ENCODE data around the gene SRSF1.
A peak's percentile ranks its signal among the peaks of the same experiment; 100 is the strongest.

Gene SRSF1

DNA sequence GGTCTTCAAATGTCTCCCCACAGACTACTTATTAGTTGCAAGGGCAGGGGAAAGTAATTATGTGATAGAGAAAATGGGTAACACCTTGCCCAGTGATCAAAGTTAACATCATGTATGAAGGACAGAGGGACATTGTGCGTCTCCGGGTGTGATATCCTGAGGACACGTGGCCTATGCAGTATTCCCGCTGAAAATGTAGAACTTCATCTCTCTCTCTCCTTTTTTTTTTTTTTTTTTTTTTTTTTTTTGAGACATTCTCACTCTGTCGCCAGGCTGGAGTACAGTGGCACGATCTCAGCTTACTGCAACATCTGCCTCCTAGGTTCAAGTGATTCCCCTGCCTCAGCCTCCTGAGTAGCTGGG lies 43.9 kb downstream of the SRSF1 start:
- DNase-seq, result no peak

DNA sequence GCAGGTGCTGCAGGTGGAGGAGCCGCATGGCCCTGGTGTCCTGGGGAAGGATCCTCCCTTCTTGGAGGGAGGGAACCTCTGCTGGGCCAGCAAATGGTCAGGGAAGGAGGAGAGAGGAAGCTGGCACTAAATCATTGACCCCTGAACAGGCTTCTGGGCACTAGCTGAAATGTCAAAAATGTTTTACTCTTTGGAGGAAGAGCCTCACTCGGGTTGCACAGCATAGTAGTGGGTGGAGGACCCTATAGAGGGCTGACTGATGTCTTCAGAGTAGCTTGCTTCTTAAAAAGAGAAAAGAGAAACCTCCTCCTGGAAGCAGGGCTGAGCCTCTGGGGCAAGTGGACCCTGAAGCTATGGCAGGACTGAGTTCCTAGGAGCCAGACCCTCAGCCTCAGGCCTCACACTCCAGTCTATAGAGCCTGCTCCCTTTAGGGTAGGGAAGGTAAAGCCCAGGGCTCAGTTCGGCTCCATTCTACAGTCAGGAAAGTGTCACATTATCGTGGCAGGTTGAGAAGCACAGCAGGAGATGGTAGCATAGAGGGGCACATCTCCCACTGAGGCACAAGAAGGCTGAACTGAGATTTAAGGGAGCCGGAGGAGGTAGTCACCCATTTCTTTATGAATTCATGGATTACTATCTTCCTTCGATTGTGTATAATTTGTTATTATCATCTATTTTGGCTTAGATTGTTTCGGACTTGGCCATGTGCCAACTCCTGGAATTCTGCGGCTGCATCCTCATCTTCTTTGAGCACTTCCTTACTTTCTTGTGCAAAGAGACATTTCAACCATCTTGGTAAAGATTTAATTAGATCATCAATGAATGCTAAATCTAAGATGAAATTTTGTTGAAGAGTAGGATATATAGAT lies 44.5 kb downstream of the SRSF1 start:
- peak; percentile 7 for DNase-seq

DNA sequence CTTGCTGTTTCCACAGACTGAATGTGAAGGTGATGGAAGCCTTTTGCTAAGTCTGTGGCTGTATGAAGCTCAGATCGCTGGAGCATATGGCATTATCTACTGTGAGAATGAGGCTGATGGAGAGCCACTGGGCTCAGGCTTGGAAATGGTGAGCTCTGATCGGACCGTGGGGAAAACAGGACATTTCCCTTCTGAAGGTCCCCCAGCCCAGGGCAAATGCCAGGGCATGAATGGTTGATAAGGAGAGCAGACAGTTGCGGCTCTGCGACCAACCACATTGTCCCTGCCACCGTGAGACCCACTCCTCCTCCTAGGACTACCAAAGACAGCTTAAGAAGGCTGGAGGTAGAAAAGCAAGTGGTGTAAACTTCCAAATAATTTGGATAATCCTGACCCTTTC lies 47.1 kb downstream of the SRSF1 start:
- peak; percentile 6 for DNase-seq

DNA sequence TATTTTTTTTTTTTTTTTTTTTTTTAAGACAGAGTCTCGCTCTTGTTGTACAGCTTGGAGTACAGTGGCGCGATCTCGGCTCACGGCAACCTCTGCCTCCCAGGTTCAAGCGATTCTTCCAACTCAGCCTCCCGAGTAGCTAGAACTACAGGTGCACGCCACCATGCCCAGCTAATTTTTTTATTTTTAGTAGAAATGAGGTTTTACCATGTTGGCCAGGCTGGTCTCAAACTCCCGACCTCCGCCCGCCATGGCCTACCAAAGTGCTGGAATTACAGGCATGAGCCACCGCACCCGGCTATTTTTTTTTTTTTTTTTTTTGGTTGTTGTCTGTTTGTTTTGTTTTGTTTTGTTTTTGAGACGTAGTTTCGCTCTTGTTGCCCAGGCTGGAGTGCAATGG lies 48.7 kb downstream of the SRSF1 start:
- DNase-seq, result peak; percentile 4

DNA sequence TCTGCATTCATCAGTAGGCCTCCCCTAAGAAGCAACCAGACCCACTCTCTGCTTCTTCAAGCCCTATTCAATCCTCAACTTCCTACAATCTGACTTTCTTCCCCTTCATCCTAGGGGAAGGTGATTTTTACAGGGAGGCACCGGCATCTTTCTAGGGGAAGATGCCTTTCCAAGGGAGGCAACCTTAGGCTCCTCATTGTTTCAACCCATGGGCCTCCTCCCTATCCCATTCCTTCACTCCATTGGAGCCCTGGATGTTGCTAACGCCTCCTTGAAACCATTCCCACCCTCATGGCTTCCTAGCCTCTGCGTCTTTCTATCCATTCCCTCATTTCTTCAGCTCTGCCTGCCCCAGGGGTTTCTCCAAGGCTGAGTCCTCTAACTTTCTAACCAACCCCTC lies 49.2 kb downstream of the SRSF1 start:
- DNase-seq, result no peak

DNA sequence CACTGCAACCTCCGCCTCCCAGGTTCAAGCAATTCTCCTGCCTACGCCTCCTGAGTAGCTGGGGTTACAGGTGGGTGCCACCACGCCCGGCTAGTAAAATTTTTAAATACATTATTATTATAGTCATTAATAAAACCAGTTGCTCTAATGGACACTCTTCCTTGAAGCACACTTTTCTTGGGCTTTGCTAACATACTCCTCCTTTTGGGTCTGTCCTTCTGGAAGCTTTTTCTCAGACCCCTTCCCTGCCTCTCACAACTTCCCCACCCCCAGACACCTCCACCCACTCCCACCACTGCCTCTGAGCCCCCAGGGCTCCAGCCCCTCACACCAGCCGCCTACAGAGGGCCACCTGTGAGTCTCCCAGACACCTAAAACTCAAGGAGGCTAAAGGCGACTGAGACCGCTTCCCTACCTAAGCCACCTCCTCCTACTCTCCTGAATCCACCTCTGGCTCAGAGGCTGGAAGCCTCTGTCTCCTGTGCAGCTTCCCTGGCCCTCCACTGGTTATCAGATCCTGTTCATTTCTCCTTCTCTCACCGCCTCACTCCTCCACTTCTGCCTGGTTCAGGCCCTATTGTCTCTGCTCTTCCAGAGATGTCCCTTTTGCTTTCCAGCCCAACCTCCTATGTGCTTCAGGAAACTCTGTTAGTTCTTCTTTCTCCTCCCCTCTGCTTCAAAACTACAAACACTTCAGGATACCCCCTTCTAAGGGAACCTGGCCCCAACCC lies 49.8 kb downstream of the SRSF1 start:
- peak; percentile 11 for DNase-seq

DNA sequence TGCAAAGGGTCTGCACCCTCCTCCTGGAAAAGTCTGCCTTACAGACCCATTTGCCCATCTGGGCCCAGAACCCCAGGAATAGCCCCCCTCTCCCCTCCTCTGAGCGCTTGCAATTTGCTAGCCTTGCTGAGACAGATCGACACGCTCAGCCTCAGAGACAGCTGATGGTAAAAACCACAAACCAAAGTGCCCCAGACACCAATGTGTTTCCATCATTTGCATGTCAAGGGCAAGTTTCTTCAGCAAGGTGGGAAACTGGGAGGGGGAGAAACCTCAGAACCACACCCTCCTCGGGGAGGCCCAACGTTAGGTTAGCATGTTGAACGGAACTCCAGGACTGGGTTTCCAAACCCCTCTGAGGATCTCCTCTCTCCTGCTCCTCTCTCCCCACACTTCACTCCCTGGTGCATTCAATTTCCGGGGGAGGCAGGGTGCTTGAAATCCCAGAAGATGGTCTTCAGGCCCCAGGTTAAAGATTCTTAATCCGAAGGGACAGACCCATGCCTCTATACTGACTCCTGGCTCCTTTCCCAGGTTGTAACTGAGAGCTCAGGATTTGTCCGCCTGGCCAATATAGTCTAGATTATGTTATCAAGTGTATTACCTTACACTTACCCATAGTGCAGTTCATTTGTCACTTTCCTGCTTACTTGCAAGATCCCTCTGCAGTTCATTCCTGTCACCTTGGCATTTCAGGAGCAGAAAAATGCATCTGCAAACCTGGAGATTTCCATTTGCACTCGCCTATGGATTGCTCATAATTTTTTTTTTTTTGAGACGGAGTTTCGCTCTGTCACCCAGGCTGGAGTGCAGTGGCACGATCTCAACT lies 50.5 kb downstream of the SRSF1 start:
- peak; percentile 16 for DNase-seq

DNA sequence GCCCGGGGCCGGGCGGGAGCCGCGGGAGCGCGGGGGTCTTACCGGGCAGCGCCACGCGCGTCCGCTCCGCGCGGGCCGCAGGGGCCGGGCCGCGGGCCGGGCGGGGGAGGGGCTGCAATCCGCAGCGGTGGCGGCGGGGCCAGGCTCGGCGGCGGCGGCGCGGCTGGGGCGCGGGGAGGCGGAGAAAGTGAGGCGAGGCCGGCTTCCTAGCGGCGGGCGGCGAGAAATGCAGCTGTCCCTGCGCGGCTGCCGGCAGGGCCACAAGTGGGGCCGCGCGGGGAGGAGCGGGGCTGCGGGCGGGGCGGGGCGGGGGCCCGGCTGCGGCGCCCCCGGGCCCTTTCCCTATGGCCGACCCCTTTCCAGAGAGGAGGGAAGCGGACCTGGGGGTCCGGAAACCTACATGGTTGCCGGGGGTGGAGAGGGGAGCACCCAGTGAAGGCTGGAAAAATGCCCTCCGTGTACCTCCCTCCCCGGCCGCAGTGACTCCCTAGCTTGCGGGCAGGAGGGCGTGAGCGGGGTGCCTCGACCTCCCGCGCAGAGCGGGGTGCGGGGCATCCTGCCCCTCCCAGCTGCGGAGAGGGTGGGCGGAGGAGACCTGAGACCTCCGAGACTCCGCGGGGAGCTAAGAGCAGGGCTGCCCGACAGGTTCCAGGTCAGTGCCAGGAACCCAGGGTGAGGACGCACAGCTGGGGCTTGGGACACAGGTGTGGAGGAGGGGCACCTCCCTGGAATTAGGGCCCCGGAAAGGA lies 51.7 kb downstream of the SRSF1 start, which contains the start of gene CUEDC1:
Gene CUEDC1 (minus strand): TSS at position 230 of the 749 bp plus-strand sequence. CDS start 69,848 bp downstream, outside the sequence.
- DNase-seq, result peak; percentile 87

DNA sequence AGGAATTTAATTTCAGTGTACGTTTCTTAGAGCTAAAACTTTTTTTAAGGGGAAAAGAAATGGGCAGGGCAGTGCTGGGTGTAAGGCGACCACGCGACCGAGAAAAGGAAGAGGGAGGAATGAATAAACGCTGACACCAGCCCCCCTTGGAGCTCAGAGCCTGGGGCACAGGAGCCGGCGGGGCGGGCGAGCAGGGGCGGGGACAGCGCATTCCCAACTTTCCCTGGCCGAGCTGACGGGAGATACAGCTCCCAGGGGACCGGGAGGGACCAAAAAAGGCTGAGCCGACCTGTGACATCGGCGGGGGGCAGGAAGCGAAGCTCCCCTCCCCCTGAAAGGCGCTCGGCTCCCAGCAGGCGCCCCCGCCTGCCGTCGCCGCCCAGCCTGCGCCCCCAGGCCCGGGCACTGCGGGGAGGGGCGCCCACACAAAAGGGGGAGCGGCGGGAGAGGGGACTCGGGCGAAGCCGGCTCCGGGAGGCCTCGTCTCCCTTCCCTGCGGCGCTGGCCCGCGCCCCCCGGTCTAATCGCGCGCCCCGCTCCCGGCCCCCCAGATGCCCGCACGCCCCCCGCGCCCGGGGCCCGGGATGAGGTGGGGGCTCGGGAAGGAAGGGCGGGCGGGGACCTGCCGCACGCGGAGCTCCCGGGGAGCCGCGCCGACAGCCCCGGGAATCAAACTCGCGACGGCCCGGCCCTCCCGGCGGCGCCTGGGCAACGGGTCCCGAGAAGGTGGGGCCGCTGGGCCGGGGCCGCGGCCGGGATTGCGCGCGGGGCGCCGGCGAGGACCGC lies 52.5 kb downstream of the SRSF1 start:
- DNase-seq, result peak; percentile 84

DNA sequence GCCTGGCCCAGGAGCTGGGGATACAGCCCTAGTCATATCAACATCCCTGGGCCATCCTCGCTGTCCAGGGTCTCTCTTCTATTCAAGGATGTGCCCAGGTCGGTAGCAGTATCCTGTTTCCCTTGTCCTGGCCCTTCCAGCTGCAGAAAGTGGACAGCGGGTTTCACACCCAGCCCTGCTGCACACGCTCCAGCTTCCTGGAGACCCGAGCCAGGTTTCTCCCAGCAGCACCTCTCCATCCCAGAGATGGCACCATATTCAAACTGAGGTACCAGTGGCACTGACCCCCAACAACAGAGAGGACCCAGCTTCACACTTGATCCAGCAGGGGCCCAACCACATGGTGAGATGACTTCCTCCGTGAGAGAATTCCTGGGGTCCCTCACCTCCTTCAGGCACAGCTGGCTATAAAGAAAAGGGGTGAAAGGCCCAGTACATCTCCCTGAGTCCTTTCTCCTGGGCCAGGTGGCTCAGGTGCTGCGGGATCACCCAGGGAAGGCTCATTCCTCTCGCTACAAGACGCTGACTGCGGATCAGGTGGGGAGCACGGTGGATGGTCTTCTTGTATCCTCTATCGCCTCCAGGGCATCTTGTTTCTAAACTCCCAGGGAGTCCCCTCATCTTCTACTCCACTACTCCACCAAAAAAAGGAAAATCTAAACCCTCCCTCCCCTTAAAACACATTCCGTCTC lies 53.2 kb downstream of the SRSF1 start:
- peak; percentile 21 for DNase-seq

All from right hindlimb (tissue), 1 donor.